NCI-H2196 treated with DMSO at 0.1 percent for 48 hours (cell line): ENCODE data around the gene SHF.

Experiments used
- DNase-seq: peaks from one replicate; lab custom pipeline; 2025; ENCODE audit not compliant: unreplicated experiment; lab: John Stamatoyannopoulos, UW

The SHF gene

GRCh38 chr15:45130291-45131000 is 57.3 kb downstream of the SHF start:
- DNase-seq: no peak

DNA sequence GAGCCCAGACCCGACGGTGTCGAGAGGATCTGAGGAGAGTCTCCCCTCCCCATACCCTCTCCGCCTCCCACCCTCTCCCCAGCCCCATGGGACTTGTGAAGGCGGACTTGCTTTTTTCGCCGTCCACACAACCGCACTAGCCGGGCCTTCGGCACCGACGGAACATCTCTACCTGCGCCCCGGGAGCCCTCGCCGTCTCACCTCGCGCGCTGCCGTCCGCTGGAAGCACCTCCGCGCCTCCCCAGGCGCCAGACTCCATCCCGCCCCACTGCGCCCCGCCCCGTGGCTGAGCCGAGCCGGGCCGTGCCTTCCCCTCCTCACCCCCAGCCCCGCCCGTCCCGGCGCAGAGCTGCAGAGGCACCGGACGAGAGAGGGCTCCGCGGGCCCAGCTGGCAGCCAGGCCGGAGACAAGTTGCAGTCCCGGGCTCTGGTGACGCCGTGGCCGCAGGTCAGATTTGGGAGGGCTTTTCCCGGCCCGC is 58.1 kb downstream of the SHF start, which contains the start of the genes DUOX1 and DUOXA1:
TSS of gene DUOX1 (plus strand) at position 344 of the 479 bp plus-strand sequence. CDS start 1,973 bp downstream, outside the sequence.
TSS of gene DUOXA1 (minus strand) at position 229 of the 479 bp plus-strand sequence. CDS start 6,865 bp downstream, outside the sequence.
- DNase-seq: no peak

- no peak for DNase-seq
Measured at GRCh38 chr15:45128971-45129639, 58.7 kb downstream of the SHF start.

- no peak for DNase-seq
Measured at GRCh38 chr15:45126535-45127158, 61.1 kb downstream of the SHF start.

DNA sequence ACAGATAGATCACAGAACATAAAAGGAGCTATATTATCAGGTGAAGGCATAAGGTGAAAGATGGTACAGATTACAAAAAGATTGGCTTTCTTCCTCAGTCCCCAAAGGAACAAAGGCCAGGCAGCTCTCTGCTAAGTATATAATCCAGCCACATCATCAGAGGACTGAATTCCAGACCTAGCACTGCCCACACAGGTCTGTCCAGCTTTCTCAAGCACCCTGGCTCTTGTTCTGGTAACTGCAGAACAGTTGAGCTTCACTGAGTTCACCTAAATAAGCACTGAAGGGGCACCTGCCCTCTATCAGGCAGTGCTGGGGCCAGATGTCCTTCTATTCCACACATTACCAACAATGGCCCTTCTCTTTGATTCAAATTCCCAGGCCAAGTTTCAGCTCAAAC is 64.4 kb downstream of the SHF start:
- no peak for DNase-seq

- DNase-seq: no peak
Measured at GRCh38 chr15:45122719-45123118, 65.0 kb downstream of the SHF start.

GRCh38 chr15:45121706-45122417 is 65.9 kb downstream of the SHF start:
- DNase-seq: no peak

- no peak for DNase-seq
Measured at GRCh38 chr15:45121020-45121419, 66.7 kb downstream of the SHF start.

DNA sequence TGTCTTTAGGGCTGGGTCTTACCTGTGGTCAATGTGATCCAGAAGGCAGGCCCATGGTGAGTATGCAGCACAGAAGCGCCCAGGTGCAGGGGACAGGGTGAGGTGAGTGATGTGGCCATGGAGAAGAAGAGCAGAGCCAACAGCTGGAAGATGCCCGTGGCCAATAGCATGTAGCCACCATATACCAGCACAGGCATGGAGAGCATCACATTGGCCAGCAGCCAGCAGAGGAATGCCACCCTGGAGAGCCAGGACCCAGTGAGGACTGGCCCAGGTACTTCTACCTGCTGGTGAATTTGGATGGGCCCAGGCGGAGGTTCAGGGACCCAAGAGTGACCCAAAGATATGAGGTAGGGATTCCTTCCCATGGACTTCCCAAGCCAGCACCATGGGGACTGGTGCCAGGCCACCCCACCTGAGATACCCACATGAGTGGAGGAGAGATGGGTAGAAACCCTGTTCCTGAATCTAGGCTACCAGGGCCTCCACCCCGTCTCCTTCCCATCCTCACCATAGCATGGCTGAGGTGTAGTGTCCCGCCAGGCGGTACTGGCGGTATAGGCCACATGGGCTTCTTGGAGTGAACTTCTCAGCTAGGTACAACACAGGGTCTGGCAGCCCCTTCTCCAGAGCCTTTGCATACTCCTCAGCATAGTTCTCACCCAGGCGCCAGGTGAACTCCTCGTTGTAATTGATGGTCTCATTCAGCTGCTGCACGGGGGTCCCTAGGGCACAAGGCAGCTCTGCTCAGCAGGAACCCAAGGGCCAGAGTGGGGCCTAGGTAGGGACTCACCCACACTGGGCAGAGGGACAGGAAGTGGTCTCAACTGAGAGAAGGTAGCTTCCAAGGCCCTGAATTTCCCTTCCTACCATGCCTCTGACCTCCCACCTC is 67.4 kb downstream of the SHF start:
- DNase-seq: no peak

GRCh38 chr15:45118996-45119395 is 68.8 kb downstream of the SHF start:
- no peak for DNase-seq

DNA sequence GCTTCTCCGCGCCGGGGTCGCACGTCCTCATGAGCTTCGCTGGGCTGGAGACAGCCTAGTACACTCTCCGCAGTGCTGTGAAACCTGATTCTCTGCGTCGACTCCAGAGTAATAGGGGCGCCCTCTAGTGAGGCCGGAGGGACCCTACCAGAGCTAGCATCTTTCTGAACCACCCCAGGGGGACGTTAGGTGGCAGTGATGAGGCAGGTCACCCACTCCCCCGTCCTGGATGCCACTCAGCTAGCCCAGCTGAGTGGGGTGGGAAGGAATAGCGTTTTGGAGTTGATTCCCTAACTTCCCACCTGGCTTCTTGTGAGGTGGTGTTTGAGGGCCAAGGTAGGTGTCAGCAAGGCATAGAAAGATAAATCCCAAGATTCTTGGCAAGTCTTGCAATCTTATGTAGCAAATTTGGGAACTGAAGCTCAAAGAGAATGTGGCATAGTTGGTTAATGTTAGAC is 69.6 kb downstream of the SHF start:
- peak; percentile 43 for DNase-seq

- no peak for DNase-seq
Measured at GRCh38 chr15:45117308-45118130, 70.2 kb downstream of the SHF start.
